ENCODE data around the gene SGCE.
A peak's percentile ranks its signal among the peaks of the same experiment; 100 is the strongest.

The SGCE gene

GRCh38 chr7:94658826-94659225 lies 2.9 kb upstream of the SGCE start:
- DNase-seq = no peak

DNA sequence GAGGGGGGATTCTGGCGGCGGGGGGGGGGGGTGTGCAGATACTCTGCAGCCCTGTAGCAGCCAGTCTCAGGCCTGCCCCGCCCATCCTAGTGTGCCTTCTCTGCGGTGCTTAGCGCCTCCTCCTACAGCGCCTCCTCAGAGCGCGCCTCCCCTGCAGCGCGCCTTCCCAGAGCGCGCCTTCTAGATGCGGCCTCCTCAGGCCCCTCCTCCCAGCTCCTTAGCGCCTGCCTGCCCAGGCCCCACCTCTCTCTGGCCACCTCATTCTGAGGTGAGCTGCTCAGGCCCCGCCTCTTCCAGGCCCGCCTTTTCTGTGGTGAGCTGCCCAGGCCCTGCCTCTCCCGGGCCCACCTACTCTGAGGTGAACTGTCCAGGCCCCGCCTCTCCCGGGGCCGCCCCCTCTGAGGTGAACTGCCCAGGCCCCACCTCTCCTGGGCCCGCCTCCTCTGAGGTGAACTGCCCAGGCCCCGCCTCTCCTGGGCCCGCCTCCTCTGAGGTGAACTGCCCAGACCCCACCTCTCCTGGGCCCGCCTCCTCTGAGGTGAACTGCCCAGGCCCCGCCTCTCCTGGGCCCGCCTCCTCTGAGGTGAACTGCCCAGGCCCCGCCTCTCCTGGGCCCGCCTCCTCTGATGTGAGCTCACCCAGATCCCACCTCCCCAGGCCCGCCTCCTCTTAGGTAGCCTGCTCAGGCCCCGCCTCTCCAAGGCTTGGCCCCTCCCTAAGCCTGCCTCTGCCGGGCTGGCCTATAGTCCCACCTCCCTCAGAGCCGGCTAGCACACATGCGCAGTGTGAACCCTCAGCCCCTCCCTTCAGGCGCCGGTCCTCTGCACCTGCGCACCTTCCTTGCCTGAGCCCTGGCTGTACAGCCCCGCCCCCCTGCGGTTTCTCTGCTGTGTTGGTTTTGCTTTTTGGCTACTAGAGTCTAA lies 2.1 kb upstream of the SGCE start:
- peak; percentile 70 to 98 (median 82) for DNase-seq

DNA sequence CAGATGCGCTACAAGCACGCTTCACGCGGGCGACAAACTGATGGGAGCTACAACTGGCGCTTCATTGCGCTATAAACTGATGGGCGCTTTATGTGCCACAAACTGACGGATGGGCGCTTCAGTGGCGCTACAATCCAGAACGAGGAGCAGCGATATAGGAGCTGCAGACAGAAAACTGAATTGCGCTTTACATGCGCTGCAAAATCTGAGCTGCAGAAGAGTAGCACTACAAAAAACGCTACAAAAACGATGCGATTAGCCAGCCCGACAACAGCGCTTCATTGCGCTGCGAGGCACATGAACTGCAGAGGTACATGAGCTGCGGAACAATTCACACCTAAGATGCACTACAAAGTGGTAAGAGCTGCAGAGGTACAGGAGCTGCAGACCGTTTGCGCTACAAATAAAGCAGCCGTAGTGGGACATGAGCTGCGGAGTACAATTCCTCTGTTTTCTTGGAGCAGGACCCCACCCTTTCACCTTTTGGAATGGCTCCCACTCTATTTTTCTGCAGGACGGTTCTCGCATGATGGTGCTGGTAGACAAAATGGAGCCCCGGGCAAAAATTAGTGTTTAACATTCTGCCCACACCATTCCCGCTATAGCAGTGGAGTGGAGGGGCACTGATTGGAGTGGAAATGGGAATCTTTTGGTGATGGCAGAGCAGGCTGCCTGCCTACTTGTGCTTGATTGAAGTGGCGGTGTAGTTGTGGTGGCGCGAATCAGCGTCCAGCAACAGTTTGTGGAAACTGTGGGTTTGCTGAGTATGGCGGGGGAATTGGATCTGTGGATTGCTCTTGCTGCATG lies 1.2 kb upstream of the SGCE start:
- peak in 1 of 4 experiments; percentile 12 for DNase-seq

DNA sequence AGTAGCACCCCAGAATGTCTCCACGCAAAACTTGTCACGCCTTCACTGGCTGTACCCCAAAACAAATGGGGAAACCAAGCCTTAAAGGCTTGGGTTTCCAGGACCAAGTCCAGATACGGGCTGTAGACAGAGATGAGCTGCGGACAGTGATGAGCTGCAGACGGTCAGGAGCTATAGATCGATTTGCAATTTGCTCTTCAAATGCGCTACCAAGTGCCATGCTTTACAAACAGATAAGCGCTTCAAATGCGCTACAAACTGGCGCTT lies 658 bp upstream of the SGCE start:
- DNase-seq = no peak

GRCh38 chr7:94655126-94655847 lies 646 bp downstream of the SGCE start:
- DNase-seq = no peak

- no peak for DNase-seq
Measured at GRCh38 chr7:94654783-94655125, 1.2 kb downstream of the SGCE start.

GRCh38 chr7:94650147-94651051 lies 5.5 kb downstream of the SGCE start:
- DNase-seq = no peak

DNA sequence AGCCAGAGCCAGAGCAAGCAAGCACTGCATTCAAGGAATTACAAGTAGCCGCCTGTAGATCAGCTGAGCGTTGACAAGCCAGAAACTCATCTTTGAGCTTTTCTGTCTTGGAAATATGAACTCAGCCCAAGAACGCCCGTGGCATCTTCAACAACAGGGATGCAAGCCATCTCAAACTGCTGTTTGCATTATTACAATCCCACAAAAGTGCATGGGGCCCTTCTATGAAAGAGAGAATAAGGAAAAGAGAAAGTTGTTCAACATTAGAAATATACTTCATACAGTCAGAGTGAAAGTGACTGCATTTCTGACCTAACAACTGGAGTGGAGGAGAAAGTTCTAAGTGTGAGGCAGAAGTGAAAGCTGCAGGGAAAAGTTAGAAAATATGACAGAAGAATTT lies 6.5 kb downstream of the SGCE start:
- no peak for DNase-seq

- no peak for DNase-seq
Measured at GRCh38 chr7:94648731-94649130, 7.2 kb downstream of the SGCE start.

DNA sequence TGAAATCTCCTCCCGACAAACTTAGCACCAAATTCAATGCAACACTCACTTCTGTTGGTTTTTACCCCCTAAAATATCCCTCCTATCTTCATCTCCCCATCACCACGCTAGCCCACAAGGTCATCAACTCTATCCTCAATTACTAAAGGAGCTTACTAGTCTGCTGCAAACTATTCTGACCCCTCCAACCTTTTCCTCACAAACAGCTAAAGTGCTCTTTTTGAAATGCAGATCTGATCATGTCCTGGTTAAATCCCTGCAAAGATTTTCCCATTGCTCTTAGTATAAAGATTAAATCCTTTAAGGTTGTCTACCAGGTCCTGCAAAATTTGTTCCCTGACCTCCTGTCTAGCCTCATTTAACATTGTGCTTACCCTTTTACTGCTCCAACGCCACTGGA lies 8.6 kb downstream of the SGCE start:
- DNase-seq = no peak

- DNase-seq = no peak
Measured at GRCh38 chr7:94643771-94644545, 12.0 kb downstream of the SGCE start.

- no peak for DNase-seq
Measured at GRCh38 chr7:94642838-94643653, 12.9 kb downstream of the SGCE start.

GRCh38 chr7:94639384-94639783 lies 16.5 kb downstream of the SGCE start:
- no peak for DNase-seq

GRCh38 chr7:94635687-94636086 lies 20.2 kb downstream of the SGCE start:
- no peak for DNase-seq

DNA sequence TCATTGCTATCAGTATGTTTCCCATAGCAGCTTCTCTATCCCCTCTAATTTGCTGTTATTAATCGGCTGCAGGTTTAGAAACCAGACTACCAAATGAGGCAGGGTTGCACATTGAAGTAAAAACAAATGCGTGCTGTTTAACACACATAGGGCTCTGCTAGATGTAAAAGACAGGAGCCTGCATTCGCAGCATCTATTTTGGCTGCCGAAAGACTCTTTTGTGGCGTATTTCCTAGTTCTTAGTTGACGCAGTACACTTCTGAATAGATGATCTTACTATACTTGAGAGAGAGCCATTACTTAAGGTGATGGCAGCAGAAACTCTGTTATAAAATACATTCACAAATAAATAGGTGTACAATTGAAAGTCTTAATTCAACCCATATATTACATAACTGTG lies 21.4 kb downstream of the SGCE start:
- no peak for DNase-seq

DNA sequence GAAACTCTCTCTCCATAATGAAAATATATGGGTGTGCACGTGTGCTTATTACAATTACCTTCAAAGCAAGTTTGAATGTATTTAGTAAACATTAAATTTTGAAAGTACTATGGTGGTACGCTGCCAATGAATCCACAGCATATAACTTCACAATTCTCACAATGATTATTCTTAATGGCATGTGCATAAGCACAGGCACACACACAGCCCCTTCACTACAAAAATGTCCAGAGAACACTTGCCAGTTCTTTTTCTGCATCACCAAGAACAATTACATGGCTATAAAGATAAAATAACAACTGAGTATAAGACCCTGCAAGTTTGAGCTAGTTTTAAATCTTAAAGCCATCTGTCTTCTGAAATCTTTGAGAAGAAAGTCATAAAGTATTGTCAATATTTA lies 22.2 kb downstream of the SGCE start:
- no peak for DNase-seq

DNA sequence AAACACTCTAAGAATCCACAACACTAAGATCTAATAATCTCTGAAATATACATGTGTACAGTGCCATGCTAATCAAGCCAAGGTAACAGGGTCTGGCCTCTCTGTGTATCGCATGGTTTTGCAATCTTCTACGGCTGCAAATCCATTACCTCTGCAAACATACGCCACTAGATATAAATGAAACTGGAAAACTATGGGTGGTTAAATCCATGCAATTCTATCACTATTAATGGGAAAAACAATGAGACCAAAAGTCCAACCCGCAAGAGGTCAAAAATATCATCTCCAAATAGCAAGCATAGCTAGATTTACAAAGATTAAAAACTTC lies 23.0 kb downstream of the SGCE start:
- DNase-seq = no peak

DNA sequence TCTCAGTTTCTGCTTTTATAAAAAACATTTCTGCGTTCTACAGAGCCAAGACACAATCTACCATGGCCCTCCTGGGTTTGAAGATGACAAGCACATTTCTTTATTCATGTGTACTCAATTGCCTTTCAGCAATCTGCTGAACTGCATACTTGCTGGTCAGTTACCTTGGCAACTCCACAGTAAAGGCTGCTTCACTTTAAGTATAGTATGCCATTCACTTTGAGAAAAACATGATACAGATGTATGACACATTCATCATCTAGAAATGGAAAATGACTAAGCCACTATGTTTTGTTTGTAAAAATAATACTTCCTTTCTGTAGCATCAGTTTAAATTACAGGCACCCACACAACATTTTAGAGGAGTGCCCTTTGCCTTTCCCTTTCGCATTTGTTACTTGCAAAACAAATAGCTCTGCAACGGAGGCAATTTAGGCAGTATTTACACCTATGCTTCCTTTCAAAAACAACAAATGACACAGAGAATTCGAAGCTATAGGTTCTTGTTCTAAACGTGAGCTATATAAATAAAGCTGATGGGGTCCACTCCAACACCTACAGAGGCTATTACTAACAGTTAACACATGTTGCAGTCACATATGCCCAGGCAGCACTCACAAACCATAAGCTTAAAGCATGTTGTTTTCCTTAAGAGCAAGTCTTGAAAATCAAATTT lies 23.5 kb downstream of the SGCE start:
- no peak for DNase-seq

- no peak for DNase-seq
Measured at GRCh38 chr7:94630855-94631254, 25.1 kb downstream of the SGCE start.

- DNase-seq = no peak
Measured at GRCh38 chr7:94623820-94624219, 32.1 kb downstream of the SGCE start.

DNA sequence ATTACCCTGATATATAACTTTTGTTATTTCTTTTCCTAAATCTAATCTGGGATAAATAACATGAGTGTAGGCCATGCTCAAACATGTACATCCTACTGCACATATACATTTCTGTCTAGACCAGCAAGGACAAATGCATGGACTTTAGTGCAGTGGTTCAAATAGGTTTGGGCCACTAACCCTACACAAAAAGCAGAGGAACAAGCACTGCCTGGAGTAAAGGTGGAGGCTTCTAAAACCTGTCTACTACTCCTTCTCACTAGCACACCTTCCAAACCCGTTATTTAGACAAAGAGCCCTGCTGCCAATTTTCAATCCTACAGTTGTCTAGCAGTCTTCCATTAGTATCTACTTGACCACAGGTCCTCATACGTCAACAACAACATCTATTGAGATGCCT lies 34.8 kb downstream of the SGCE start:
- DNase-seq = no peak

Data from activated naive CD4-positive, alpha-beta T cell (primary cell).